Stimulated activated CD4-positive, alpha-beta T cell treated with anti-CD3 and anti-CD28 coated beads, Interleukin-2, amount 100 ng/mL, for 24 hours (primary cell): Measurements from ENCODE around the gene ATP11A.
"Not testable (repeated sequence)": the region's sequence is repeated elsewhere in the genome, so short reads cannot be mapped to it uniquely, and the experiment has no call there.

Source experiments
- DNase-seq, 2 donors: peaks; one replicate each; pipeline ENCODE4 v3.0.0-alpha.2; 2020

Gene ATP11A

GRCh38 chr13:112843392-112844111 lies 153.7 kb downstream of the ATP11A start:
- DNase-seq, result no peak

- no peak for DNase-seq
Observed at GRCh38 chr13:112844411-112844810, 154.6 kb downstream of the ATP11A start.

GRCh38 chr13:112844879-112845278 lies 155.0 kb downstream of the ATP11A start:
- no peak for DNase-seq

- DNase-seq, result no peak
Observed at GRCh38 chr13:112845511-112846144, 155.8 kb downstream of the ATP11A start.

- DNase-seq, result no peak
Observed at GRCh38 chr13:112846411-112847115, 156.7 kb downstream of the ATP11A start.

GRCh38 chr13:112849500-112849899 lies 159.7 kb downstream of the ATP11A start:
- DNase-seq, result no peak

GRCh38 chr13:112850273-112850672 lies 160.4 kb downstream of the ATP11A start:
- no peak for DNase-seq

- no peak for DNase-seq
Observed at GRCh38 chr13:112851107-112852038, 161.5 kb downstream of the ATP11A start.

- no peak for DNase-seq
Observed at GRCh38 chr13:112852392-112852791, 162.6 kb downstream of the ATP11A start.

GRCh38 chr13:112852808-112853207 lies 163.0 kb downstream of the ATP11A start:
- no peak for DNase-seq

- no peak for DNase-seq
Observed at GRCh38 chr13:112854321-112854720, 164.5 kb downstream of the ATP11A start.

GRCh38 chr13:112855859-112856258 lies 166.0 kb downstream of the ATP11A start:
- DNase-seq, result no peak

- no peak for DNase-seq
Observed at GRCh38 chr13:112857914-112858490, 168.2 kb downstream of the ATP11A start.

GRCh38 chr13:112859128-112859816 lies 169.4 kb downstream of the ATP11A start:
- DNase-seq, result no peak

- DNase-seq, result no peak
Observed at GRCh38 chr13:112859817-112860190, 170.0 kb downstream of the ATP11A start.

GRCh38 chr13:112861876-112862615 lies 172.2 kb downstream of the ATP11A start:
- DNase-seq, result no peak

- DNase-seq, result not testable (repeated sequence)
Observed at GRCh38 chr13:112863356-112863755, 173.5 kb downstream of the ATP11A start.

- DNase-seq, result not testable (repeated sequence)
Observed at GRCh38 chr13:112865478-112865877, 175.6 kb downstream of the ATP11A start.

- DNase-seq, result no peak
Observed at GRCh38 chr13:112867301-112867711, 177.5 kb downstream of the ATP11A start.

- no peak for DNase-seq
Observed at GRCh38 chr13:112868308-112868707, 178.5 kb downstream of the ATP11A start.
